Measurements from ENCODE around the gene SMCP. TPM values are rescaled to one million over a fixed set of nuclear protein-coding genes. Genes with fewer than 3 reads are reported as not detected.

Gene SMCP
- total and polyA plus RNA-seq, 2 of the 13 experiments (the other 11 are each of a cell fraction or from before 2014, with no cell fraction given), result not detected

DNA sequence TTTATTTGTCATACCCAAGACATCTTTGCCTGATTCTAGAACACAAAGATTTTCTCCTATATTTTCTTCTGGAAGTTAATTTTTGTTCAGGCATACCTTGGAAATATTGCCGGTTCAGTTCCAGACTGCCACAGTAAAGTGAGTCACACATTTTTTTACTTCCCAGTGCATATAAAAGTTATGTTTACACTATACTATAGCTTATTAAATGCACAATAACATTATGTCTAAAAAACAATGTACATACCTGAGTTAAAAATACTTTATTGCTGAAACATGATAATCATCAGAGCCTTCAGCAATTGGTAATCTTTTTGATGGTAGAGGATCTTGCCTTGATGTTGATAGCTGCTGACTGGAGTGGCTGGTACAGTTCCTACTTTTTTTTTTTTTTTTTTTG is 10.0 kb downstream of the SMCP start:
- TF ChIP-seq SATB2 (CRISPR knock-in tag; IDR thresholded peaks at IDR 0.05) (no peak), ZNF878 (CRISPR knock-in tag; IDR thresholded peaks at IDR 0.05) (no peak), ZNF180 (CRISPR knock-in tag; IDR thresholded peaks at IDR 0.05; ENCODE audit: borderline replicate concordance, low read depth) (no peak), TCF7L2 (IDR thresholded peaks at IDR 0.05; ENCODE audit: low read depth, low read length) (no peak), AHDC1 (CRISPR knock-in tag; IDR thresholded peaks at IDR 0.05; ENCODE audit: borderline replicate concordance) (no peak), MAFK (conservative IDR thresholded peaks at IDR 0.05 in 1 of 2, IDR thresholded peaks at IDR 0.05 in 1 of 2; ENCODE audit: low read length in 2 of 2) (no peak), TEAD2 (CRISPR knock-in tag; IDR thresholded peaks at IDR 0.05) (no peak), ZFP62 (CRISPR knock-in tag; IDR thresholded peaks at IDR 0.05) (no peak), SP4 (CRISPR knock-in tag; IDR thresholded peaks at IDR 0.05) (no peak), RORA (CRISPR knock-in tag; IDR thresholded peaks at IDR 0.05) (no peak)
- TF ChIP-seq, protein P1, sequence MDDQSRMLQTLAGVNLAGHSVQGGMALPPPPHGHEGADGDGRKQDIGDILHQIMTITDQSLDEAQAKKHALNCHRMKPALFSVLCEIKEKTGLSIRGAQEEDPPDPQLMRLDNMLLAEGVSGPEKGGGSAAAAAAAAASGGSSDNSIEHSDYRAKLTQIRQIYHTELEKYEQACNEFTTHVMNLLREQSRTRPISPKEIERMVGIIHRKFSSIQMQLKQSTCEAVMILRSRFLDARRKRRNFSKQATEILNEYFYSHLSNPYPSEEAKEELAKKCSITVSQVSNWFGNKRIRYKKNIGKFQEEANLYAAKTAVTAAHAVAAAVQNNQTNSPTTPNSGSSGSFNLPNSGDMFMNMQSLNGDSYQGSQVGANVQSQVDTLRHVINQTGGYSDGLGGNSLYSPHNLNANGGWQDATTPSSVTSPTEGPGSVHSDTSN (CRISPR knock-in tag; IDR thresholded peaks at IDR 0.05; ENCODE audit: borderline replicate concordance), result no peak
- TF ChIP-seq, protein P2, sequence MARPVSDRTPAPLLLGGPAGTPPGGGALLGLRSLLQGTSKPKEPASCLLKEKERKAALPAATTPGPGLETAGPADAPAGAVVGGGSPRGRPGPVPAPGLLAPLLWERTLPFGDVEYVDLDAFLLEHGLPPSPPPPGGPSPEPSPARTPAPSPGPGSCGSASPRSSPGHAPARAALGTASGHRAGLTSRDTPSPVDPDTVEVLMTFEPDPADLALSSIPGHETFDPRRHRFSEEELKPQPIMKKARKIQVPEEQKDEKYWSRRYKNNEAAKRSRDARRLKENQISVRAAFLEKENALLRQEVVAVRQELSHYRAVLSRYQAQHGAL (CRISPR knock-in tag; IDR thresholded peaks at IDR 0.05; ENCODE audit: not compliant biosample characterization), result no peak
- Histone ChIP-seq H3K9me3 (ENCODE audit: low read length) (no peaks in the 10 kb centered on the region), H4K20me1 (ENCODE audit: insufficient read depth, low read length) (no peaks in the 10 kb centered on the region), H3K27ac (ENCODE audit: extremely low read length, insufficient read depth, low read length) (no peak overlapping the region), H3K4me3 (replicated peaks in 1 of 3; ENCODE audit: insufficient read depth in 1 of 3, low read depth in 2 of 3, low read length in 3 of 3) (no peak overlapping the region), H3K79me2 (ENCODE audit: insufficient read depth, low read length) (no peaks in the 10 kb centered on the region), H3K36me3 (replicated peaks in 1 of 2; ENCODE audit: control insufficient read depth in 1 of 2, insufficient read depth in 2 of 2, low read length in 2 of 2) (no peaks in the 10 kb centered on the region), H3K4me1 (ENCODE audit: insufficient read depth, low read length) (no peaks in the 10 kb centered on the region), H3K9ac (ENCODE audit: insufficient read depth, low read depth, low read length) (no peak overlapping the region), H2AFZ (ENCODE audit: low read length) (no peak overlapping the region), H3K4me2 (ENCODE audit: low read depth, low read length) (no peak overlapping the region), H3K27me3 (ENCODE audit: control insufficient read depth in 1 of 2, insufficient read depth in 2 of 2, low read length in 2 of 2) (no peaks in the 10 kb centered on the region)
- in situ Hi-C loops (cut with HindIII; ENCODE audit: extremely low pct_ligation_motif_present, low pct_unique_long_range_greater_than_20kb), result no loop called here
- intact Hi-C loops (cut with micrococcal nuclease; ENCODE audit: unreplicated experiment), result no loop called here
- no peak for ATAC-seq
- no peak for DNase-seq (ENCODE audit: low spot score)
- no peak for FAIRE-seq
- BruUV-seq (replicated peaks), result no TSS peak
- ChIA-PET POLR2A (no interaction called here), CTCF (ENCODE audit: low intra/inter-chr PET ratio, low total read pairs) (no interaction called here)
- WGBS (ENCODE audit: low lambda C conversion rate), result 46% methylated on average over 1 of the region's 1 CpG

Measured in HepG2 (cell line).